Measurements from ENCODE around the gene PROSER1. TPM values are rescaled to one million over a fixed set of nuclear protein-coding genes. Genes with fewer than 3 reads are reported as not detected.

PROSER1 gene
- total RNA-seq, 1 donor from 2014 or later = 40.9 TPM

GRCh38 chr13:39047560-39047959 lies 9.7 kb upstream of the PROSER1 start:
- Mint-ChIP-seq H3K4me3 (peak overlapping the region; percentile 37), H3K27me3 (no peaks in the 10 kb centered on the region), H3K27ac (peak overlapping the region; percentile 61), H3K4me1 (ENCODE audit: unreplicated experiment) (peaks cover 8% of the 10 kb centered on the region), H3K36me3 (no peaks in the 10 kb centered on the region), H3K9me3 (no peaks in the 10 kb centered on the region)
- no peak for DNase-seq (ENCODE audit: extremely low spot score, unreplicated experiment)
- TF ChIP-seq, protein P1, sequence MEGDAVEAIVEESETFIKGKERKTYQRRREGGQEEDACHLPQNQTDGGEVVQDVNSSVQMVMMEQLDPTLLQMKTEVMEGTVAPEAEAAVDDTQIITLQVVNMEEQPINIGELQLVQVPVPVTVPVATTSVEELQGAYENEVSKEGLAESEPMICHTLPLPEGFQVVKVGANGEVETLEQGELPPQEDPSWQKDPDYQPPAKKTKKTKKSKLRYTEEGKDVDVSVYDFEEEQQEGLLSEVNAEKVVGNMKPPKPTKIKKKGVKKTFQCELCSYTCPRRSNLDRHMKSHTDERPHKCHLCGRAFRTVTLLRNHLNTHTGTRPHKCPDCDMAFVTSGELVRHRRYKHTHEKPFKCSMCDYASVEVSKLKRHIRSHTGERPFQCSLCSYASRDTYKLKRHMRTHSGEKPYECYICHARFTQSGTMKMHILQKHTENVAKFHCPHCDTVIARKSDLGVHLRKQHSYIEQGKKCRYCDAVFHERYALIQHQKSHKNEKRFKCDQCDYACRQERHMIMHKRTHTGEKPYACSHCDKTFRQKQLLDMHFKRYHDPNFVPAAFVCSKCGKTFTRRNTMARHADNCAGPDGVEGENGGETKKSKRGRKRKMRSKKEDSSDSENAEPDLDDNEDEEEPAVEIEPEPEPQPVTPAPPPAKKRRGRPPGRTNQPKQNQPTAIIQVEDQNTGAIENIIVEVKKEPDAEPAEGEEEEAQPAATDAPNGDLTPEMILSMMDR (conservative IDR thresholded peaks at IDR 0.05) = peak; percentile 40

GRCh38 chr13:39044536-39044935 lies 6.6 kb upstream of the PROSER1 start:
- H3K27me3 Mint-ChIP-seq = no peaks in the 10 kb centered on the region

GRCh38 chr13:39040206-39040605 lies 2.3 kb upstream of the PROSER1 start:
- no peak for DNase-seq (ENCODE audit: extremely low spot score, unreplicated experiment)
- TF ChIP-seq, protein P1 (conservative IDR thresholded peaks at IDR 0.05) = no peak
- Mint-ChIP-seq H3K9me3 (no peaks in the 10 kb centered on the region), H3K4me1 (ENCODE audit: unreplicated experiment) (peaks cover 13% of the 10 kb centered on the region), H3K27me3 (no peaks in the 10 kb centered on the region), H3K4me3 (peak overlapping the region; percentile 51), H3K27ac (no peak overlapping the region), H3K36me3 (no peaks in the 10 kb centered on the region)

More at GRCh38 chr13:39044536-39044935, 6.6 kb upstream of the PROSER1 start:
- no peak overlapping the region for H3K27ac Mint-ChIP-seq
- TF ChIP-seq, protein P1 (conservative IDR thresholded peaks at IDR 0.05) = no peak
- DNase-seq (ENCODE audit: extremely low spot score, unreplicated experiment) = no peak
- H3K36me3 Mint-ChIP-seq = no peaks in the 10 kb centered on the region
- H3K4me1 Mint-ChIP-seq (ENCODE audit: unreplicated experiment) = peaks cover 12% of the 10 kb centered on the region
- no peak overlapping the region for H3K4me3 Mint-ChIP-seq
- H3K9me3 Mint-ChIP-seq = no peaks in the 10 kb centered on the region

DNA sequence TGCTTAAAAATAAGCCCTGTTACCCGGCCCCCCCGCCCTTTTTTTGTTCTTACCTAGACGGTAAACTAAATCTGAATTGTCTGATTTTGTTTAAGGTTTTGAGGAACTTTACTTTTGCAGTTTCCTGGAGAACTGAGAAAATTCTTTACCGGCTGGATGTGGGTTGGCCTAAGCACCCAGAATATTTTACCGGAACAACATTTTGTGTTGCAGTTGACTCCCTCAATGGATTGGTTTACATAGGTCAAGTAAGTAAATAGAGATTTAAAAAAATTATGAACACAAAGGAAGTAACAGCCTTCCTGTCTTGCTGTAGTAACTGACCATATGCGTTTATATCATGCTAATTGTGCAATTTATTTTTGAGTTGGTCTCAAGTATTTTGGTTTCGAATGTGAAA lies 1.2 kb upstream of the PROSER1 start:
- TF ChIP-seq, protein P1 (conservative IDR thresholded peaks at IDR 0.05) = no peak
- H3K4me3 Mint-ChIP-seq = peak overlapping the region; percentile 97
- peaks cover 25% of the 10 kb centered on the region for H3K4me1 Mint-ChIP-seq (ENCODE audit: unreplicated experiment)
- no peaks in the 10 kb centered on the region for H3K36me3 Mint-ChIP-seq
- H3K9me3 Mint-ChIP-seq = no peaks in the 10 kb centered on the region
- no peaks in the 10 kb centered on the region for H3K27me3 Mint-ChIP-seq
- peak overlapping the region; percentile 98 for H3K27ac Mint-ChIP-seq
- DNase-seq (ENCODE audit: extremely low spot score, unreplicated experiment) = no peak

GRCh38 chr13:39038569-39039030 lies 711 bp upstream of the PROSER1 start:
- no peaks in the 10 kb centered on the region for H3K27me3 Mint-ChIP-seq
- H3K9me3 Mint-ChIP-seq = no peaks in the 10 kb centered on the region
- peak overlapping the region; percentile 98 for H3K27ac Mint-ChIP-seq
- peaks cover 29% of the 10 kb centered on the region for H3K4me1 Mint-ChIP-seq (ENCODE audit: unreplicated experiment)
- DNase-seq (ENCODE audit: extremely low spot score, unreplicated experiment) = no peak
- H3K4me3 Mint-ChIP-seq = peak overlapping the region; percentile 97
- TF ChIP-seq, protein P1 (conservative IDR thresholded peaks at IDR 0.05) = no peak
- H3K36me3 Mint-ChIP-seq = no peaks in the 10 kb centered on the region

All from type B pancreatic cell (in vitro differentiated cells).